GM12878 (cell line): ENCODE results near the gene FANCD2OS. TPM values are rescaled to one million over a fixed set of nuclear protein-coding genes. Genes with fewer than 3 reads are reported as not detected.

Experiments
- ATAC-seq: fragments of 200-7000 bp; cut with Tn5 transposase; 3 replicates; pipeline ENCODE4 v1.9.1; 2020; ENCODE audit warnings: mild to moderate bottlenecking, moderate library complexity
- BruUV-seq: library from RNA; stranded (reverse); fragments of 400-500 nt; replicated peaks from 2 replicates; lab custom pipeline; 2021; lab: Mats Ljungman, UMichigan
- CTCF ChIA-PET: fragments of 300-600 bp; sonication (Branson Sonifier 250); formaldehyde crosslinking; extraction: SDS; loops from one replicate; lab custom pipeline; 2021; ENCODE audit warnings: inconsistent platforms; lab: Yijun Ruan, JAX
- POLR2A ChIA-PET: fragments of 350-600 bp; formaldehyde crosslinking; extraction: SDS; loops from one replicate; lab custom pipeline; 2021; ENCODE audit warnings: inconsistent platforms; lab: Charles Lee
- RAD21 ChIA-PET: fragments of 300-600 bp; sonication (Branson Sonifier 250); formaldehyde crosslinking; loops from one replicate; lab custom pipeline; 2023; ENCODE audit warnings: antibody characterized with exemption; ENCODE audit not compliant: unreplicated experiment; lab: Charles Lee
- SMC1A ChIA-PET: fragments of 300-600 bp; sonication (Branson Sonifier 250); formaldehyde crosslinking; loops from one replicate; lab custom pipeline; 2023; ENCODE audit not compliant: unreplicated experiment, uncharacterized antibody; lab: Charles Lee
- DNase-seq: peaks from one replicate; pipeline ENCODE4 v3.0.0-alpha.2; 2011; ENCODE audit warnings: low read depth, low spot score
- FAIRE-seq: peaks from 3 replicates; lab custom pipeline; 2011; peaks lifted over from hg19 to GRCh38; lab: Jason Lieb, UNC
- H2AFZ ChIP-seq: 2 replicates; pipeline ENCODE4 v1.6.0; 2011; ENCODE audit warnings: low read depth, low read length, control low read depth; ENCODE audit not compliant: control insufficient read depth
- H3K27ac ChIP-seq: 2 replicates; pipeline ENCODE4 v1.5.1; 2011; ENCODE audit warnings: control low read depth; ENCODE audit not compliant: control insufficient read depth, insufficient read depth
- H3K27me3 ChIP-seq, 2 experiments: replicated peaks in 1 of 2; 2 replicates each; pipeline versions ENCODE4 v1.6.0 to v1.6.1; 2011; ENCODE audit warnings: low read length in 1 of 2; ENCODE audit not compliant: control insufficient read depth in 2 of 2, insufficient read depth in 2 of 2
- H3K36me3 ChIP-seq, 2 experiments: 2 replicates each; pipeline ENCODE4 v1.5.1; 2011; ENCODE audit warnings: low read length in 1 of 2; ENCODE audit not compliant: control insufficient read depth in 2 of 2, insufficient read depth in 2 of 2
- H3K4me1 ChIP-seq: 2 replicates; pipeline ENCODE4 v1.6.1; 2011; ENCODE audit warnings: mild to moderate bottlenecking, low read length, moderate library complexity, mixed read lengths; ENCODE audit not compliant: control insufficient read depth, insufficient read depth
- H3K4me2 ChIP-seq: 2 replicates; pipeline ENCODE4 v1.6.0; 2011; ENCODE audit warnings: control low read depth; ENCODE audit not compliant: control insufficient read depth, insufficient read depth
- H3K4me3 ChIP-seq: fragments of 200-600 bp; sonication (generic); 2 replicates; pipeline ENCODE4 v1.5.1; 2016
- H3K79me2 ChIP-seq: 2 replicates; pipeline ENCODE4 v1.6.0; 2011; ENCODE audit warnings: low read length; ENCODE audit not compliant: control insufficient read depth, insufficient read depth
- H3K9ac ChIP-seq: 2 replicates; pipeline ENCODE4 v1.8.0; 2011; ENCODE audit warnings: low read length, control low read depth, mixed read lengths; ENCODE audit not compliant: control insufficient read depth, insufficient read depth
- H3K9me3 ChIP-seq: replicated peaks from 3 replicates; pipeline ENCODE4 v1.5.1; 2011; ENCODE audit warnings: mild to moderate bottlenecking, low read length; ENCODE audit not compliant: control insufficient read depth, insufficient read depth
- H4K20me1 ChIP-seq: 2 replicates; pipeline ENCODE4 v1.6.0; 2011; ENCODE audit not compliant: control insufficient read depth, insufficient read depth
- BCLAF1 ChIP-seq: fragments of 450-650 bp; IDR thresholded peaks from 2 replicates; pipeline ENCODE4 v1.6.1; 2017; ENCODE audit warnings: antibody characterized with exemption, mild to moderate bottlenecking, moderate library complexity
- GABPA ChIP-seq: IDR thresholded peaks from 2 replicates; pipeline ENCODE4 v1.6.1; 2014; ENCODE audit warnings: antibody characterized with exemption, low read depth, mild to moderate bottlenecking, inconsistent platforms
- IKZF1 ChIP-seq: fragments of 450-650 bp; conservative IDR thresholded peaks from 2 replicates; pipeline ENCODE4 v1.6.1; 2017; ENCODE audit warnings: antibody characterized with exemption, mild to moderate bottlenecking
- IRF4 ChIP-seq: IDR thresholded peaks from 2 replicates; pipeline ENCODE4 v1.6.1; 2011; ENCODE audit warnings: low read depth, low read length
- JUNB ChIP-seq: IDR thresholded peaks from 2 replicates; pipeline ENCODE4 v1.6.1; 2016; ENCODE audit warnings: antibody characterized with exemption, mild to moderate bottlenecking
- JUND ChIP-seq: IDR thresholded peaks from 2 replicates; pipeline ENCODE4 v1.6.1; 2012; ENCODE audit warnings: low read depth, mild to moderate bottlenecking, low read length, improper control_type of control experiment, moderate library complexity
- MTA2 ChIP-seq: fragments of 450-650 bp; IDR thresholded peaks from 2 replicates; pipeline ENCODE4 v1.6.1; 2016; ENCODE audit warnings: low read depth, mild to moderate bottlenecking, moderate library complexity
- MTA3 ChIP-seq: IDR thresholded peaks from 2 replicates; pipeline ENCODE4 v1.6.1; 2012; ENCODE audit warnings: low read length, inconsistent platforms, borderline replicate concordance
- POLR2AphosphoS2 ChIP-seq: IDR thresholded peaks from 2 replicates; pipeline ENCODE4 v1.6.1; 2011; ENCODE audit warnings: low read depth, mild to moderate bottlenecking, low read length, improper control_type of control experiment, moderate library complexity
- RCOR1 ChIP-seq: conservative IDR thresholded peaks from 2 replicates; pipeline ENCODE4 v1.6.1; 2012; ENCODE audit warnings: low read depth, low read length, improper control_type of control experiment
- SIN3A ChIP-seq: IDR thresholded peaks from 2 replicates; pipeline ENCODE4 v1.6.1; 2012; ENCODE audit warnings: low read depth, low read length, improper control_type of control experiment
- SMAD5 ChIP-seq: IDR thresholded peaks from 2 replicates; pipeline ENCODE4 v1.6.1; 2016; ENCODE audit warnings: antibody characterized with exemption, low read depth
- SMC3 ChIP-seq: IDR thresholded peaks from 2 replicates; pipeline ENCODE4 v1.6.1; 2011; ENCODE audit warnings: low read length, improper control_type of control experiment, borderline replicate concordance
- SPI1 ChIP-seq: IDR thresholded peaks from 2 replicates; pipeline ENCODE4 v1.6.1; 2011; ENCODE audit warnings: low read depth, mild to moderate bottlenecking, low read length, moderate library complexity, borderline replicate concordance; ENCODE audit not compliant: insufficient read depth
- TAF1 ChIP-seq: IDR thresholded peaks from 2 replicates; pipeline ENCODE4 v1.6.1; 2011; ENCODE audit warnings: mild to moderate bottlenecking, low read depth, low read length, borderline replicate concordance
- ZNF384 ChIP-seq: IDR thresholded peaks from 2 replicates; pipeline ENCODE4 v1.6.1; 2012; ENCODE audit warnings: low read depth, mild to moderate bottlenecking, low read length, improper control_type of control experiment, borderline replicate concordance
- WGBS: methylation state at CpG from one replicate; pipeline ENCODE4 v1.1.6; 2016; ENCODE audit warnings: low lambda C conversion rate; ENCODE audit not compliant: insufficient replicate concordance, insufficient coverage; ENCODE audit errors: missing lambda C conversion rate; 5-methylcytosine and 5-hydroxymethylcytosine counted together
- in situ Hi-C: fragments of 300-500 bp; cut with MboI; formaldehyde crosslinking; loops from 9 replicates; pipeline ENCODE4 v1.14.3; 2018; ENCODE audit warnings: mixed read lengths
- intact Hi-C: fragments of 100-400 bp; cut with micrococcal nuclease; formaldehyde crosslinking; loops from one replicate; pipeline ENCODE4 v1.14.2; 2022; ENCODE audit not compliant: unreplicated experiment
- polyA plus RNA-seq, 11 experiments: library from polyadenylated mRNA; depleted of rRNA in 4 of 11; unstranded in 6 of 11; stranded (reverse) in 5 of 11; fragments of >200 nt; fragmentation: Nextera tagmentation in 4 of 11; fragmentation: Illumina TruSeq in 1 of 11; extraction: Ambion mirVana in 4 of 11; extraction: Trizol in 1 of 11; gene quantifications; 1 replicate in 1 of 11; 2 replicates in 10 of 11; pipeline versions ENCODE4 v1.2.1 to v1.2.3, GENCODE V29; 2011 to 2016; ENCODE audit warnings: inconsistent platforms in 2 of 11, missing spikeins in 2 of 11, low read depth in 1 of 11
- total RNA-seq, 4 experiments: library from RNA; depleted of rRNA in 3 of 4; stranded (reverse); fragments of >200 nt in 3 of 4; fragmentation: Illumina TruSeq in 1 of 4; extraction: Trizol in 1 of 4; gene quantifications; 2 replicates each; pipeline versions ENCODE4 v1.2.1 to v1.2.3, GENCODE V29; 2013 to 2021
- TF ChIP-seq, protein P1 (sequence below): fragments of 450-650 bp; conservative IDR thresholded peaks from 2 replicates; pipeline ENCODE4 v1.6.1; 2017; ENCODE audit warnings: mild to moderate bottlenecking, moderate library complexity
- TF ChIP-seq, protein P2 (sequence below): IDR thresholded peaks from 2 replicates; pipeline ENCODE4 v1.6.1; 2011; ENCODE audit warnings: low read depth, mild to moderate bottlenecking, low read length, moderate library complexity, borderline replicate concordance; ENCODE audit errors: extremely low read depth

The FANCD2OS gene
- total and polyA plus RNA-seq, 10 of the 15 experiments (the other 5 are each of a cell fraction or from before 2014, with no cell fraction given), result 0.38 to 0.42 TPM; not detected in 8

- H3K4me3 ChIP-seq, result peak within 1 kb of the TSS; percentile 89
- RAD21 ChIA-PET, result interaction anchor here (0.6 to 2.0 kb wide), 6 partner anchors 20 to 276 kb away, joined by 3 to 10 read pairs (median 4); no protein-coding TSS in a partner anchor
- in situ Hi-C loops (no loop called here), intact Hi-C loops (loop anchor here (5.0 to 10.0 kb wide), 2 partner anchors 109 to 207 kb away; partner anchors contain the start of gene SEC13)
- no peaks in the 10 kb centered on the region for H3K27me3 ChIP-seq
- POLR2A ChIA-PET, result interaction anchor here (0.6 to 2.0 kb wide), 14 partner anchors 14 to 1015 kb away, joined by 3 to 9 read pairs (median 4); partner anchors contain the start of gene TATDN2
- DNase-seq, result peak; percentile 94
- ATAC-seq, result peak; percentile 95
- H3K4me1 ChIP-seq, result peaks cover 3% of the 10 kb centered on the region
- peak; percentile 88 for FAIRE-seq
- H3K36me3 ChIP-seq, result no peaks in the 10 kb centered on the region
- peaks cover 43% of the 10 kb centered on the region for H3K79me2 ChIP-seq
- CTCF ChIA-PET, result interaction anchor here (2.0 kb wide), 1 partner anchor 50 kb away, joined by 4 read pairs; no protein-coding TSS in a partner anchor
- BruUV-seq, result no TSS peak
- H4K20me1 ChIP-seq, result no peaks in the 10 kb centered on the region; the same call in 1 of the 2 replicates
- H2AFZ ChIP-seq, result peak within 1 kb of the TSS; percentile 93
- peak within 1 kb of the TSS; percentile 94 for H3K9ac ChIP-seq
- H3K4me2 ChIP-seq, result peak within 1 kb of the TSS; percentile 80
- SMC1A ChIA-PET, result interaction anchor here (1.0 kb wide), 1 partner anchor 108 kb away, joined by 4 read pairs; no protein-coding TSS in a partner anchor
- WGBS, result 1% methylated on average over 51 of the region's 54 CpGs
- peak within 1 kb of the TSS; percentile 83 for H3K27ac ChIP-seq
- no peaks in the 10 kb centered on the region for H3K9me3 ChIP-seq
- TF ChIP-seq MTA2, result 0 out of 2 replicates have a peak, but pooled peaks have one; percentile 23
- TF ChIP-seq SMAD5, result peak; percentile 89; the same call in 1 of the 2 replicates
- TF ChIP-seq JUND, result no peak
- no peak for TF ChIP-seq SMC3
- TF ChIP-seq TAF1, result peak; percentile 67
- TF ChIP-seq JUNB, result no peak
- no peak for TF ChIP-seq BCLAF1
- peak; percentile 93 for TF ChIP-seq SPI1
- TF ChIP-seq, protein P1, sequence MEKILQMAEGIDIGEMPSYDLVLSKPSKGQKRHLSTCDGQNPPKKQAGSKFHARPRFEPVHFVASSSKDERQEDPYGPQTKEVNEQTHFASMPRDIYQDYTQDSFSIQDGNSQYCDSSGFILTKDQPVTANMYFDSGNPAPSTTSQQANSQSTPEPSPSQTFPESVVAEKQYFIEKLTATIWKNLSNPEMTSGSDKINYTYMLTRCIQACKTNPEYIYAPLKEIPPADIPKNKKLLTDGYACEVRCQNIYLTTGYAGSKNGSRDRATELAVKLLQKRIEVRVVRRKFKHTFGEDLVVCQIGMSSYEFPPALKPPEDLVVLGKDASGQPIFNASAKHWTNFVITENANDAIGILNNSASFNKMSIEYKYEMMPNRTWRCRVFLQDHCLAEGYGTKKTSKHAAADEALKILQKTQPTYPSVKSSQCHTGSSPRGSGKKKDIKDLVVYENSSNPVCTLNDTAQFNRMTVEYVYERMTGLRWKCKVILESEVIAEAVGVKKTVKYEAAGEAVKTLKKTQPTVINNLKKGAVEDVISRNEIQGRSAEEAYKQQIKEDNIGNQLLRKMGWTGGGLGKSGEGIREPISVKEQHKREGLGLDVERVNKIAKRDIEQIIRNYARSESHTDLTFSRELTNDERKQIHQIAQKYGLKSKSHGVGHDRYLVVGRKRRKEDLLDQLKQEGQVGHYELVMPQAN, result peak; percentile 50; the same call in 1 of the 2 replicates
- TF ChIP-seq MTA3, result peak; percentile 26; the same call in 1 of the 2 replicates
- TF ChIP-seq IKZF1, result peak; percentile 75
- TF ChIP-seq ZNF384, result no peak
- TF ChIP-seq GABPA, result 0 out of 2 replicates have a peak, but pooled peaks have one; percentile 22
- TF ChIP-seq RCOR1, result no peak
- TF ChIP-seq POLR2AphosphoS2, result 0 out of 2 replicates have a peak, but pooled peaks have one; percentile 69
- peak; percentile 44; the same call in 1 of the 2 replicates for TF ChIP-seq IRF4
- TF ChIP-seq, protein P2, sequence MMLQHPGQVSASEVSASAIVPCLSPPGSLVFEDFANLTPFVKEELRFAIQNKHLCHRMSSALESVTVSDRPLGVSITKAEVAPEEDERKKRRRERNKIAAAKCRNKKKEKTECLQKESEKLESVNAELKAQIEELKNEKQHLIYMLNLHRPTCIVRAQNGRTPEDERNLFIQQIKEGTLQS, result no peak
- TF ChIP-seq SIN3A, result no peak; the same call in 1 of the 2 replicates
These were observed 7.5 kb upstream of the FANCD2OS start, which contains the start of gene BRK1 for GRCh38 chr3:10115326-10116137. BRK1 (plus strand) TSS chr3:10115675; CDS start chr3:10115702, 27 bp downstream.
